ENCODE data around the gene NTRK3.

NTRK3 gene

DNA sequence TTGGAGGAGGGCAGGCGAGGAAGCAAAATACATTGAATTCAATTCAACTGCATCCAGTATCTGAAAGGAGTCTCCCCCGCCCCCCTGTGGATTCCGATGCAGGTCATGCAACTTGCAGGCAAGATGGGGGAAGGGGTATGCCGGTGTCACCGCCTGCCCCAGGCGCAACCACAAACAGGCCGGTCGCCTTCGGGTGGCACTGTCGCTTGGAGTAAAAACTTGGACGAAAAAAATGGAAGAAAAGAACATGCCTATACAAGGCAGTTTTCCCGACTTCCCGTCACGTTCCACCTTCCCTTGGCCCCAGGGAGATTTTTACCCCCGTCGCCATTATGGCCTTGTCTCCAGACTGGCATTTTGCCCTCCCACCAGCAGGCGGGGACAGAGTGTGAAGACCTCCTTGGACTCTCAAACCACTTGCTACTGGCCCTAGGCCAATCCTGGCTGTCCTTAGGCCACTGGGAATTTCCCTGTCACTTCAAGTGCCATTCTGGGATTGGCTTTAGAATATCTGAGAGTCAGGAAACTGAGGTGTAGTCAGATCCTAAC lies 1.6 kb upstream of the NTRK3 start:
- TF ChIP-seq, protein P1, sequence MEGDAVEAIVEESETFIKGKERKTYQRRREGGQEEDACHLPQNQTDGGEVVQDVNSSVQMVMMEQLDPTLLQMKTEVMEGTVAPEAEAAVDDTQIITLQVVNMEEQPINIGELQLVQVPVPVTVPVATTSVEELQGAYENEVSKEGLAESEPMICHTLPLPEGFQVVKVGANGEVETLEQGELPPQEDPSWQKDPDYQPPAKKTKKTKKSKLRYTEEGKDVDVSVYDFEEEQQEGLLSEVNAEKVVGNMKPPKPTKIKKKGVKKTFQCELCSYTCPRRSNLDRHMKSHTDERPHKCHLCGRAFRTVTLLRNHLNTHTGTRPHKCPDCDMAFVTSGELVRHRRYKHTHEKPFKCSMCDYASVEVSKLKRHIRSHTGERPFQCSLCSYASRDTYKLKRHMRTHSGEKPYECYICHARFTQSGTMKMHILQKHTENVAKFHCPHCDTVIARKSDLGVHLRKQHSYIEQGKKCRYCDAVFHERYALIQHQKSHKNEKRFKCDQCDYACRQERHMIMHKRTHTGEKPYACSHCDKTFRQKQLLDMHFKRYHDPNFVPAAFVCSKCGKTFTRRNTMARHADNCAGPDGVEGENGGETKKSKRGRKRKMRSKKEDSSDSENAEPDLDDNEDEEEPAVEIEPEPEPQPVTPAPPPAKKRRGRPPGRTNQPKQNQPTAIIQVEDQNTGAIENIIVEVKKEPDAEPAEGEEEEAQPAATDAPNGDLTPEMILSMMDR (conservative IDR thresholded peaks at IDR 0.05): peak; percentile 33
- no peak overlapping the region for H3K27ac ChIP-seq

DNA sequence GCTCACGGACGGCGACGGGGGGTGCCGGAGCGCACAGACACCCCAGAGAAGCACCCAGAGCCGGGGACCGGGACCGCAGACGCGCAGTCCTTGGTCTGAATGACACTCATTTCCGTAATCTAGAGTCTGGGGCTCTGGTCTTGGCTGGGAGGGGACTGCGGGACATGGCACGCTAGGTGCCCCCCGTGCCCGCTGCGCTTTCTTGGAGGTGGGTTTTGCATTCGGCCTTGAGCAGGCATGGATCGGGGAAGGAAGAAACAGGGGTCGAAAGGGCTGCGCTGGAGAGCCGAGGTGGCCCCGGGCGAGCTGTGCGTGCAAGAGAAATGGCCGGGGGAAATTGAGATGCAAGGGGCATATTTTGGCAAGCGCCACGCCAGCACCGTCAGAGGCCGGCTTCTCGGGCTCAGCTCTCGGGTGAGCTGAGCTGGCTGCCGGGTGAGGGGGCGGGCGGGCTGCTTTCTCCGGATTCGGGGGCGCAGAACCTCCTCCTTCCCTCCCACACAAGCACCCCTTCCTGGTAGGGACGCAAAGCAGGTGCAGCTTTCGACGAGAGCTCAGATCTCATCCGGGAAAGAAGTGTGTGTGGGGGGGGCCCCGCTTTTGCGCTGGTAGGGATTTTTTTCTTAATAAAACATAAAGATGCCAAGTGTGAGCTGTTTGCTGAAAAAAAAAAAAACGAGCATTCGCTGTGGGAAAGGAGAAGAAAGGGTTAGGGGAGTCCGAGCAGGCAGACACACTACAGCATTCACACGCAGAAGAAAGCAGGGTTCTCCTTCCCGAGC lies 963 bp upstream of the NTRK3 start:
- no peak overlapping the region for H3K27ac ChIP-seq
- TF ChIP-seq, protein P1 (conservative IDR thresholded peaks at IDR 0.05): no peak

DNA sequence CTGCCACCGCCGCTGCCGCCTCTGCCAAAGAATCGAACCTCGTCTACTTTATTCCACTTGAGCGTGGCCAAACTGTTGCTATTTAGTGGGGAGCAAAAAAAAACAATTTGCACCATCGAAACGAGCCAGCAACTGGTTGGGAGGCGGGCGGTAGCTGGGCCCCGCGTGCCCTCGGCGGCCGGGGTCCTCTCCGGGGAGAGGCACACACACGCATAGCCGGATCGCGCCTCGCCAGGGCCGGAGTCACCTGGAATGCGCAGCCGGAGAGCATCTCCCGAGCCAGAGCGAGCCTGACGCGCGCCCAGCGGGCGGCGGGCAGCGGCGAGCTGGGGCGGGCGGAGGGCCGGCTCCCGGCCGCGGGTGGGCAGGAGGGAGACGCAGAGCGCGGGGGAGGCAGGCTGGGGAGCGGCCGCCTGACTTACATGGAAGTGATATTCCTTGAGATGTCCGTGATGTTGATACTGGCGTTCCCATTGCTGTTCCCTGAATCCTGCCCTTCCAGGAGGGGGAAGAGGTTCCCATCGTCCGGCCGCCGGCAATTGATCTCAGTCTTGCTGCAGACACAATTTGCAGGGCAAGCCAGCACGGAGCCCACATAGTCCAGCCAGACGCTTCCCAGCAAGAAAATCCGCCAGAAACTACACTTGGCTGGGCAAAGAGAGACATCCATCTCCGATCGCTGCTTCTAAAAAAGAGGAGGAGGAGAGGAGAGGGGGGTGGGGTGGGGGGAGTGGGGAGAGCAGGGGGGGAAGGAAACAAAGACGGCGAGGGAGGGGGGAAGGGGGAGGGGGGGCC lies 858 bp downstream of the NTRK3 start:
- TF ChIP-seq, protein P1 (conservative IDR thresholded peaks at IDR 0.05): no peak
- no peak overlapping the region for H3K27ac ChIP-seq

DNA sequence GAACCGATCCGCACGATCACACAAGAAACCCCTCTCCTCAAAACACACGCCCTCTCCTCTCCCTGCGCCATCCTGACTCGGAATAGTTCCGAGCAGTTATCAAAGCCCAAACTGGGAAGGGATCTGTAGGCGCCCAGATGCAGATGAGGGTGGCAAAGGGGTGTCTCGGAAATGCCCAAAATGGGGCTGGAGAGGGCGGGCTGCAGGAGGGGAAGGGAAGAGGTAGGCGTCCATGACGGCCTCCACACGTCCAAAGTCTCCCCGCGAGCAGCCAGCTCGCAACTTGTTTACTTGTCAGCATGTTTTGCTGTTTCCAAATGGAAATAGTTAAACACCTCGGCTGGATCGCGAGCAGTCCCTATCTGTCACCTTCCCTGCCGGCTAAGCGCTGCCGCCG lies 1.5 kb downstream of the NTRK3 start:
- no peak overlapping the region for H3K27ac ChIP-seq
- TF ChIP-seq, protein P1 (conservative IDR thresholded peaks at IDR 0.05): no peak

DNA sequence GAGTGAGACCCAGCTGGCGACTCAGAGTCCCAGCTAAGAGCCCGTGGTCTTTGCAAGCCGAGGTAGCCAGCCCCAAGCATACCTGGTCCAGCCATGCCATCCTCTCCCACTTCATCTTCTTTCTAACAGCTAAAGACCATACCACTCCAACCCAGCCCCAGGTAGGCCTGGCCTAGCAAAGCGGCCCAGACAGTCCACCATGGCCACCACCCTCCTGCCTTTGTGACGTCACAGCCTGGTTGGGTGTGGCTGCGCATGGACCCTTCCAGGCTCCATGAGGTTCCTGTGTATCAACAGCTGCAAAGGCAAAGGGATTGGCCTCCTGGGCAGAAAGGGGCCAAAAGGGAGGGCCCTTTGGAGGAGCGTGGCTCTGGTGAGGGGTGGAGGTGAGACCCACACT lies 4.1 kb downstream of the NTRK3 start:
- no peak overlapping the region for H3K27ac ChIP-seq
- TF ChIP-seq, protein P1 (conservative IDR thresholded peaks at IDR 0.05): no peak

DNA sequence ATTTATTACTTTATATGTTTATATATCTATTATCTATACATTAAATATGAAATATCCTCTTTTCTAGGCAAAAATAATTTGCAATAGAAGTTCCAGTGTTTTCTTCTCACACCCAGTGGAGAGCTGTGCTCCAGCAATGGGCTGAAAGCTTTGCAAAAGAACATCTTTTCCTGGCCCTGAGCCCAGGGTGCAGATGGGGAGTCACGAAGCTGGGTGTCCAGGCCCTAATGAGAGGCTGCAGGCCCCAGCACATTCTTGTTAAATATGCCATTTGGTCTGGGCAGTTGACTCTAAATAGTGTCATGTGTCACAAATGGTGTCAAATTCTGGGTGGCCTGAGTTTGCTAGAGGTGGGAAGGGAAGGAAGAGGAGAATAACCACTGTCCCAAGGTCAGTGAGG lies 5.7 kb downstream of the NTRK3 start:
- TF ChIP-seq, protein P1 (conservative IDR thresholded peaks at IDR 0.05): no peak
- no peak overlapping the region for H3K27ac ChIP-seq

DNA sequence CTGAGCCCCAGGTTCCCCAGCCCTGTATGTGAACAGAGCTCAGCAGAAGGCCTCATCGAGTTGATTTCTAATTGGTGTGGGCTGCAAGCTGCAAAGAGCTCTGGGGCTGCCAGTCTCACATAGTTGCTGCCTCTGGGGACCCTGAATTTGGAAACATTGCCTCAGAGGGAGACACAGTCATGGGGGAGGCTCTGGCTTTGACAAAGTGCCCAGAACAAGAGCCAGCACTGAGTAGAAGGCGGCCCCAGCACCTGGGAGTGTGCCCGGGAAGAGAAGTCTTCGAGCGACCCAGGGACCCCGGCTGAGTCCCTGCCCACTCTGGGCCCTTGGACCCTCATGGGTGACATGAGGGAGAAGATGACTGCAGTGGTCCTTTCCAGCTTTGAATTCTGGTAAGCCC lies 7.3 kb downstream of the NTRK3 start:
- TF ChIP-seq, protein P1 (conservative IDR thresholded peaks at IDR 0.05): no peak
- no peak overlapping the region for H3K27ac ChIP-seq

Measured in VCaP (cell line).